Coronary artery (tissue), 2 donors: ENCODE measurements around the gene ERN1.

Source experiments
- DNase-seq: peaks from one replicate; pipeline ENCODE4 v3.0.0-alpha.2; 2017; ENCODE audit warnings: low spot score
- H3K27ac ChIP-seq, 2 donors: fragments of 200-600 bp; sonication (generic); one replicate each; pipeline ENCODE4 v1.5.1; 2016 to 2019
- H3K4me3 ChIP-seq: fragments of 200-600 bp; sonication (generic); 2 replicates; pipeline ENCODE4 v1.5.1; 2016; ENCODE audit warnings: mild to moderate bottlenecking, moderate library complexity
- CTCF ChIP-seq: fragments of 200-600 bp; sonication (generic); IDR thresholded peaks from one replicate; pipeline ENCODE4 v1.5.1; 2019; ENCODE audit warnings: antibody characterized with exemption

ERN1 gene

GRCh38 chr17:64153565-64154312 is 23.8 kb upstream of the ERN1 start:
- Histone ChIP-seq H3K4me3 (no peak overlapping the region), H3K27ac (peak overlapping the region; percentile 72 to 89)
- no peak for TF ChIP-seq CTCF
- DNase-seq = no peak

- Histone ChIP-seq H3K27ac (peak overlapping the region; percentile 61 to 83), H3K4me3 (no peak overlapping the region)
- no peak for TF ChIP-seq CTCF
- DNase-seq = no peak
Measured at GRCh38 chr17:64152428-64153125, 22.6 kb upstream of the ERN1 start.

- H3K27ac ChIP-seq = peak overlapping the region; percentile 71 to 78
- no peak overlapping the region for H3K4me3 ChIP-seq
- DNase-seq = no peak
- TF ChIP-seq CTCF = no peak
Measured at GRCh38 chr17:64151016-64151368, 21.0 kb upstream of the ERN1 start.

- Histone ChIP-seq H3K4me3 (no peak overlapping the region), H3K27ac (peak overlapping the region; percentile 71 to 78)
- TF ChIP-seq CTCF = no peak
- no peak for DNase-seq
Measured at GRCh38 chr17:64150237-64151015, 20.5 kb upstream of the ERN1 start.

GRCh38 chr17:64149196-64149595 is 19.3 kb upstream of the ERN1 start:
- peak overlapping the region; percentile 30 to 100 for H3K27ac ChIP-seq
- H3K4me3 ChIP-seq = no peak overlapping the region
- no peak for DNase-seq
- TF ChIP-seq CTCF = no peak

- no peak for DNase-seq
- Histone ChIP-seq H3K27ac (peak overlapping the region; percentile 30 to 100), H3K4me3 (no peak overlapping the region)
- TF ChIP-seq CTCF = no peak
Measured at GRCh38 chr17:64148699-64149098, 18.8 kb upstream of the ERN1 start.
